ENCODE results near the gene ACTL7A. TPM values are rescaled to one million over a fixed set of nuclear protein-coding genes. Genes with fewer than 3 reads are reported as not detected.

Gene ACTL7A
- total and polyA plus RNA-seq, 2 of the 13 experiments (the other 11 are each of a cell fraction or from before 2014, with no cell fraction given) = not detected

- POLR2A ChIA-PET = no interaction called here
- TF ChIP-seq ATF7-NPFF (CRISPR knock-in tag; IDR thresholded peaks at IDR 0.05; ENCODE audit: low read depth) (no peak), ELF4 (CRISPR knock-in tag; IDR thresholded peaks at IDR 0.05; ENCODE audit: borderline replicate concordance) (no peak), ZNF772 (CRISPR knock-in tag; IDR thresholded peaks at IDR 0.05) (no peak), ZNF777 (CRISPR knock-in tag; IDR thresholded peaks at IDR 0.05) (no peak), ZNF83 (CRISPR knock-in tag; IDR thresholded peaks at IDR 0.05; ENCODE audit: borderline replicate concordance) (no peak), JDP2 (CRISPR knock-in tag; IDR thresholded peaks at IDR 0.05; ENCODE audit: borderline replicate concordance) (no peak), ZNF841 (CRISPR knock-in tag; IDR thresholded peaks at IDR 0.05; ENCODE audit: borderline replicate concordance) (no peak), ZNF740 (CRISPR knock-in tag; IDR thresholded peaks at IDR 0.05) (no peak), KLF11 (CRISPR knock-in tag; IDR thresholded peaks at IDR 0.05) (no peak), ZBTB38 (CRISPR knock-in tag; IDR thresholded peaks at IDR 0.05) (no peak), GLMP (CRISPR knock-in tag; IDR thresholded peaks at IDR 0.05; ENCODE audit: borderline replicate concordance) (no peak)
- no peak for DNase-seq (ENCODE audit: low spot score)
- BruUV-seq (replicated peaks) = no TSS peak
- CTCF ChIA-PET (ENCODE audit: low intra/inter-chr PET ratio, low total read pairs) = no interaction called here
- H3K4me2 ChIP-seq (ENCODE audit: low read depth, low read length) = no peak overlapping the region
- no peaks in the 10 kb centered on the region for H4K20me1 ChIP-seq (ENCODE audit: insufficient read depth, low read length)
- ATAC-seq = no peak
- no peaks in the 10 kb centered on the region for H3K36me3 ChIP-seq (replicated peaks in 1 of 2; ENCODE audit: control insufficient read depth in 1 of 2, insufficient read depth in 2 of 2, low read length in 2 of 2)
- no peak overlapping the region for H3K9ac ChIP-seq (ENCODE audit: insufficient read depth, low read depth, low read length)
- in situ Hi-C loops (cut with HindIII; ENCODE audit: extremely low pct_ligation_motif_present, low pct_unique_long_range_greater_than_20kb) (no loop called here), intact Hi-C loops (cut with micrococcal nuclease; ENCODE audit: unreplicated experiment) (no loop called here)
- H3K9me3 ChIP-seq (ENCODE audit: low read length) = no peaks in the 10 kb centered on the region
- H3K4me3 ChIP-seq (replicated peaks in 1 of 3; ENCODE audit: insufficient read depth in 1 of 3, low read depth in 2 of 3, low read length in 3 of 3) = no peak overlapping the region
- 67% methylated on average over 4 of the region's 4 CpGs for WGBS (ENCODE audit: low lambda C conversion rate)
- peaks cover 32% of the 10 kb centered on the region for H3K4me1 ChIP-seq (ENCODE audit: insufficient read depth, low read length)
- H3K27me3 ChIP-seq (ENCODE audit: control insufficient read depth in 1 of 2, insufficient read depth in 2 of 2, low read length in 2 of 2) = no peaks in the 10 kb centered on the region
- no peak overlapping the region for H2AFZ ChIP-seq (ENCODE audit: low read length)
- no peak for FAIRE-seq
- no peaks in the 10 kb centered on the region for H3K79me2 ChIP-seq (ENCODE audit: insufficient read depth, low read length)
- no peak overlapping the region for H3K27ac ChIP-seq (ENCODE audit: extremely low read length, insufficient read depth, low read length)
These were observed 24.5 kb upstream of the ACTL7A start for GRCh38 chr9:108837530-108837929.

Measured in HepG2 (cell line).